ENCODE data around the gene ISYNA1.

Gene ISYNA1

DNA sequence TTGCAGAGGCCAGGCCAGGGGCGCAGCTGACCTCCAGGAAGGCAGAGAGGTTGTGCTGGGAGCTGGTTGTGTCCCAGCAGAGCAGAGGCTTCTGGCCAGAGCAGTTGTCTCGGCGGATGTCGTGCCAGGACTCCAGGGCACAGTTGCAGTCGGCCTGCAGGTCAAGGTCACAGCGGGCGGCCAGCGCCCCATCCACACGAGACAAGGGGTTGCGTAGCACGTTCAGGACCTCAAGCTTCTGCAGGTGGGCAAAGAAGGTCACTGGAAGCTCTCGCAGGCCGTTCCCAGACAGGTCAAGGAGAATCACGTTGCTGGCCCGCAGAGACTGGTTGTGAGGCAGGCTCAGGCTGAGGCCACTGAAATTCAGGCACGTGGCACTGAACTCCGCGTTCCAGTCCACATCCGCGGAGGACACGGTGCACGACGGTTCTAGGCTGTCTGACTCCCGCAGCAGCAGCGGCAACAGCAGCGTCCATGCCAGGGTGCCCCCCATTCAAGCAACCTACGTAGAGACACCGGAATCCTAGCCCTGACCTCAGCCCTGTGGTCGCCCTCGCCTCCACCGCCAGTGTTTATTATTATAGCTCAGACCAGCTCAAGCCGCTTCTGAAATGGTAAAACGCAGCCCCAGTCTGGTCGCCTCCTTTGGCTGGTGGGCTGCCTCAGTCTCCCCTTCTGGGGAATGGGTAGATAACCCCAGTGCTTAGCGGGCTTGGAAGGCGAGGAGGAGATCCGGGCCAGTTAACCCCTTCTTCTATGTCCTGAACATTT, 41.3 kb downstream of the ISYNA1 start:
- Histone ChIP-seq H2AFZ (ENCODE audit: low read length) (no peak overlapping the region), H3K79me2 (ENCODE audit: insufficient read depth, low read length) (no peaks in the 10 kb centered on the region), H3K4me3 (ENCODE audit: low read depth, low read length, poor library complexity, severe bottlenecking) (peak overlapping the region; percentile 50), H3K9me2 (ENCODE audit: low read depth, low read length) (no peaks in the 10 kb centered on the region), H3K27ac (ENCODE audit: low read depth, low read length, poor library complexity, severe bottlenecking) (no peak overlapping the region), H3K9me3 (ENCODE audit: low read length) (no peaks in the 10 kb centered on the region), H3K9ac (ENCODE audit: low read length) (no peak overlapping the region; the same call in 1 of the 2 replicates), H3K36me3 (ENCODE audit: insufficient read depth, low read length) (no peaks in the 10 kb centered on the region), H3K4me2 (ENCODE audit: low read length) (peak overlapping the region; percentile 61; the same call in 1 of the 2 replicates), H3F3A (ENCODE audit: insufficient read depth, low read length) (no peaks in the 10 kb centered on the region), H3K4me1 (ENCODE audit: insufficient read depth, low read length, severe bottlenecking) (peaks cover 32% of the 10 kb centered on the region), H4K20me1 (ENCODE audit: insufficient read depth, low read length) (no peaks in the 10 kb centered on the region), H3K27me3 (ENCODE audit: insufficient read depth, low read length) (peaks cover 8% of the 10 kb centered on the region; the same call in 1 of the 2 replicates)
- TF ChIP-seq, protein P1, sequence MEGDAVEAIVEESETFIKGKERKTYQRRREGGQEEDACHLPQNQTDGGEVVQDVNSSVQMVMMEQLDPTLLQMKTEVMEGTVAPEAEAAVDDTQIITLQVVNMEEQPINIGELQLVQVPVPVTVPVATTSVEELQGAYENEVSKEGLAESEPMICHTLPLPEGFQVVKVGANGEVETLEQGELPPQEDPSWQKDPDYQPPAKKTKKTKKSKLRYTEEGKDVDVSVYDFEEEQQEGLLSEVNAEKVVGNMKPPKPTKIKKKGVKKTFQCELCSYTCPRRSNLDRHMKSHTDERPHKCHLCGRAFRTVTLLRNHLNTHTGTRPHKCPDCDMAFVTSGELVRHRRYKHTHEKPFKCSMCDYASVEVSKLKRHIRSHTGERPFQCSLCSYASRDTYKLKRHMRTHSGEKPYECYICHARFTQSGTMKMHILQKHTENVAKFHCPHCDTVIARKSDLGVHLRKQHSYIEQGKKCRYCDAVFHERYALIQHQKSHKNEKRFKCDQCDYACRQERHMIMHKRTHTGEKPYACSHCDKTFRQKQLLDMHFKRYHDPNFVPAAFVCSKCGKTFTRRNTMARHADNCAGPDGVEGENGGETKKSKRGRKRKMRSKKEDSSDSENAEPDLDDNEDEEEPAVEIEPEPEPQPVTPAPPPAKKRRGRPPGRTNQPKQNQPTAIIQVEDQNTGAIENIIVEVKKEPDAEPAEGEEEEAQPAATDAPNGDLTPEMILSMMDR (IDR thresholded peaks at IDR 0.05; ENCODE audit: low read length): no peak
- TF ChIP-seq EZH2 (IDR thresholded peaks at IDR 0.05; ENCODE audit: borderline replicate concordance, low read length): no peak

DNA sequence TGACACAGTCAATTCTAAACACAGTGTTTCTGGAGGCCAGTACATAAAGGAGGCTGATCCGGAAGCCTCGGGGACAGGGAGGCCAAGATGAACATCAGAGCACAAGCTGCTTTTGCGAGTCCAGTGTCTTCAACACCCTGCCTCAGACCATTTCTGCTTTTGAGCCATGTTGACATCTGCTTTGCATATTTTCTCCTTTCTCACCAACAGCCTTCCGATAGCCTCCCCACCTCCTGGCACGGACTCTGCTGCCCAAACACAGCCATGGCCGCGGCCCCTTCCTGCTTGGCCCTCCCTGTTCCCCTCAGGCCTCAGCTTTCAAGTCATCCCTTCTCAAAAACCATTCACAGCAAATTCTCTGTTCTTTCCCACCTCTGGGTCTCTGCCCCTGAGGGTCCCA, 44.1 kb downstream of the ISYNA1 start:
- H3F3A ChIP-seq (ENCODE audit: insufficient read depth, low read length): no peaks in the 10 kb centered on the region
- H3K4me2 ChIP-seq (ENCODE audit: low read length): no peak overlapping the region; the same call in 1 of the 2 replicates
- peaks cover 20% of the 10 kb centered on the region; the same call in 1 of the 2 replicates for H3K27me3 ChIP-seq (ENCODE audit: insufficient read depth, low read length)
- H3K9me3 ChIP-seq (ENCODE audit: low read length): no peaks in the 10 kb centered on the region
- H3K27ac ChIP-seq (ENCODE audit: low read depth, low read length, poor library complexity, severe bottlenecking): no peak overlapping the region
- no peak for TF ChIP-seq EZH2 (IDR thresholded peaks at IDR 0.05; ENCODE audit: borderline replicate concordance, low read length)
- TF ChIP-seq, protein P1 (IDR thresholded peaks at IDR 0.05; ENCODE audit: low read length): no peak
- H3K9me2 ChIP-seq (ENCODE audit: low read depth, low read length): no peaks in the 10 kb centered on the region
- H3K9ac ChIP-seq (ENCODE audit: low read length): no peak overlapping the region
- no peaks in the 10 kb centered on the region for H3K36me3 ChIP-seq (ENCODE audit: insufficient read depth, low read length)
- peaks cover 28% of the 10 kb centered on the region for H3K4me1 ChIP-seq (ENCODE audit: insufficient read depth, low read length, severe bottlenecking)
- H3K79me2 ChIP-seq (ENCODE audit: insufficient read depth, low read length): no peaks in the 10 kb centered on the region
- H4K20me1 ChIP-seq (ENCODE audit: insufficient read depth, low read length): no peaks in the 10 kb centered on the region
- H2AFZ ChIP-seq (ENCODE audit: low read length): no peak overlapping the region
- H3K4me3 ChIP-seq (ENCODE audit: low read depth, low read length, poor library complexity, severe bottlenecking): no peak overlapping the region

DNA sequence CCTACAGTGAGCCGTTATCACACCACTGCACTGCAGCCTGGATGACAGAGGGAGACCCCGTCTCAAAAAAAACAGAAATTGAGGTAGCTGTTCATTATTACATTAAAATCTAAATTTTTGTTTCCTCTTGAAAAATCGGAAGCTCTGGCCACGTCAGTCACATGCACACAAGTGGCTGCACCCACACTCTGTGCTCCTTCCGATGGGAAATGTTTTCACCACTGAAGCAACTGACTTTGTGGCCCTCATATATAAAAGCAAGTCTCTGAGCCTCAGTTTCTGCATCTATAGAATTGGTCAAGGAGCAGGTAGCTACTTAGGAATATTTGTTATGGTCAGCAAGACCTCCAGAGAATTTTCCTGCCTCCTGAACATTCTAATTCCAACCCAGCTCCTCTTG, 45.0 kb downstream of the ISYNA1 start:
- no peak overlapping the region for H3K27ac ChIP-seq (ENCODE audit: low read depth, low read length, poor library complexity, severe bottlenecking)
- H3K9me2 ChIP-seq (ENCODE audit: low read depth, low read length): no peaks in the 10 kb centered on the region
- H3K4me1 ChIP-seq (ENCODE audit: insufficient read depth, low read length, severe bottlenecking): peaks cover 35% of the 10 kb centered on the region
- no peaks in the 10 kb centered on the region for H4K20me1 ChIP-seq (ENCODE audit: insufficient read depth, low read length)
- peaks cover 20% of the 10 kb centered on the region; the same call in 1 of the 2 replicates for H3K27me3 ChIP-seq (ENCODE audit: insufficient read depth, low read length)
- H3F3A ChIP-seq (ENCODE audit: insufficient read depth, low read length): no peaks in the 10 kb centered on the region
- H3K4me3 ChIP-seq (ENCODE audit: low read depth, low read length, poor library complexity, severe bottlenecking): no peak overlapping the region
- no peak overlapping the region for H2AFZ ChIP-seq (ENCODE audit: low read length)
- no peaks in the 10 kb centered on the region for H3K79me2 ChIP-seq (ENCODE audit: insufficient read depth, low read length)
- H3K4me2 ChIP-seq (ENCODE audit: low read length): no peak overlapping the region
- no peaks in the 10 kb centered on the region for H3K9me3 ChIP-seq (ENCODE audit: low read length)
- no peak overlapping the region for H3K9ac ChIP-seq (ENCODE audit: low read length)
- TF ChIP-seq EZH2 (IDR thresholded peaks at IDR 0.05; ENCODE audit: borderline replicate concordance, low read length): no peak
- TF ChIP-seq, protein P1 (IDR thresholded peaks at IDR 0.05; ENCODE audit: low read length): no peak
- no peaks in the 10 kb centered on the region for H3K36me3 ChIP-seq (ENCODE audit: insufficient read depth, low read length)
